ENCODE results near the gene AQP9.

The AQP9 gene

DNA sequence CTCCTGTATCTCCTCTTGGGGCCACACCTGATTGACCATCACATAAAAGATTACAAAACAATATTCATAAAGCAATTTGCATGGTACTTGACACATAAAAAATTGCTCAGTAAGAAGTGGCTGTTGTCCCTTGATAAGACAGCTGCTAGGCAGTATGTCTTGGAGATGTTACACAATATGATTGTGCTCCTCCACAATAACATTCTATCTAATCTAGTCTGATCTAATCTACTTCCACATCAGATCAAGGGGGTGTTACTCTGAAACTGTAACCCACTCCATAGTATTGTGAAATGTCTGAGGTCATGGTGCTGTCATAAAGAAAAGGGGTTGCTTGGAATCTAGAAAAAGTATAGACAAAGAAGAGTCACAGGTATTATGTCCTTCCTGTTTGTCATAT lies 23.4 kb upstream of the AQP9 start:
- H3K36me3 ChIP-seq (ENCODE audit: control insufficient read depth in 2 of 2, insufficient read depth in 2 of 2, low read length in 2 of 2): no peaks in the 10 kb centered on the region
- no peaks in the 10 kb centered on the region for H3K9me3 ChIP-seq (ENCODE audit: control insufficient read depth in 2 of 2, low read length in 2 of 2)
- H3K4me3 ChIP-seq (ENCODE audit: low read length in 2 of 2): no peak overlapping the region
- no peak overlapping the region for H3K27ac ChIP-seq (ENCODE audit: low read depth in 2 of 2, low read length in 2 of 2)
- H3K27me3 ChIP-seq (ENCODE audit: control insufficient read depth in 2 of 2, insufficient read depth in 2 of 2, low read length in 2 of 2): peaks cover 0 to 6% of the 10 kb centered on the region in 2 donors
- no peak overlapping the region for H3K9ac ChIP-seq (ENCODE audit: low read depth in 1 of 2, low read length in 2 of 2)
- no peaks in the 10 kb centered on the region for H3K4me1 ChIP-seq (ENCODE audit: control insufficient read depth in 2 of 2, insufficient read depth in 2 of 2, low read length in 2 of 2)

DNA sequence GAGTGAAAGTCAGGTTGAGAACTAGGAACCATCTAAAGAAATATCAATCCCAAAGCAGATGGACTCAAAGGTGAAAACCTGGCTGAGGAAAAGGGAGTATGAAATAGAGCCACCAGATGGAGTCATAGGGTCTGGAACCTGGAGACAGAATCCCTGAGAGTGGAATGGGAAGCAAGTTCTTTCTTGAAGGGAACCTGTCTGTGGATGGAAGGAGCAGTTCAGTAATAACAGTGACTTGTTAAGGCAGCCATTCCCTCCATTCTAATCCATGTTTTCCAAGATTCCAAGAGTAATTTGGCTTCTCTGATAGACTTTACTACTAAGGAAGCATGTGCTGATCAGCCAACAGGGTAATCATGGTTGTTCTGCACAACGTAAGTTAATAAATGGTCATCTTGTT lies 22.5 kb upstream of the AQP9 start:
- Histone ChIP-seq H3K9me3 (ENCODE audit: control insufficient read depth in 2 of 2, low read length in 2 of 2) (no peaks in the 10 kb centered on the region), H3K9ac (ENCODE audit: low read depth in 1 of 2, low read length in 2 of 2) (no peak overlapping the region), H3K4me1 (ENCODE audit: control insufficient read depth in 2 of 2, insufficient read depth in 2 of 2, low read length in 2 of 2) (no peaks in the 10 kb centered on the region), H3K36me3 (ENCODE audit: control insufficient read depth in 2 of 2, insufficient read depth in 2 of 2, low read length in 2 of 2) (no peaks in the 10 kb centered on the region), H3K4me3 (ENCODE audit: low read length in 2 of 2) (no peak overlapping the region), H3K27me3 (ENCODE audit: control insufficient read depth in 2 of 2, insufficient read depth in 2 of 2, low read length in 2 of 2) (peaks cover 0 to 6% of the 10 kb centered on the region in 2 donors), H3K27ac (ENCODE audit: low read depth in 2 of 2, low read length in 2 of 2) (no peak overlapping the region)

DNA sequence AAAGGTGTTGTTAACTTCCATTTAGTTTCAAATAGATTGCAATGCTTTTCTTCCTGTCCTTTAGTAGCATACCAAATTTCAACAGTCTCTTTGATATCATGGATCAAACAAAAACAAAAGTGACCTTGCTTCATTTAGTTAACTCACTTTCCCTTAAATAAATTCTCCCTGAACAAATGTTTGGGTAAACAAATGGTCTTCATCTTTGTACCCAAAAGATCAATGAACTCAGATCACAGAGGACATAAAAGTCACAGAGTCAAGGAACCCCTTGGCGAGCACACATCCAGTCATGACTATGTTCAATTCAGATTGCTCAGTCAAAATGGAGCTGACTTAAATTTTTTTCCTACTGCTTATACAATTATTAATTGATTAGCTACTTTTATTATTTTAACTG lies 20.6 kb upstream of the AQP9 start:
- H3K9me3 ChIP-seq (ENCODE audit: control insufficient read depth in 2 of 2, low read length in 2 of 2): no peaks in the 10 kb centered on the region
- H3K9ac ChIP-seq (ENCODE audit: low read depth in 1 of 2, low read length in 2 of 2): no peak overlapping the region
- H3K4me3 ChIP-seq (ENCODE audit: low read length in 2 of 2): no peak overlapping the region
- no peaks in the 10 kb centered on the region for H3K4me1 ChIP-seq (ENCODE audit: control insufficient read depth in 2 of 2, insufficient read depth in 2 of 2, low read length in 2 of 2)
- no peaks in the 10 kb centered on the region for H3K36me3 ChIP-seq (ENCODE audit: control insufficient read depth in 2 of 2, insufficient read depth in 2 of 2, low read length in 2 of 2)
- H3K27me3 ChIP-seq (ENCODE audit: control insufficient read depth in 2 of 2, insufficient read depth in 2 of 2, low read length in 2 of 2): peaks cover 0 to 3% of the 10 kb centered on the region in 2 donors
- H3K27ac ChIP-seq (ENCODE audit: low read depth in 2 of 2, low read length in 2 of 2): no peak overlapping the region

DNA sequence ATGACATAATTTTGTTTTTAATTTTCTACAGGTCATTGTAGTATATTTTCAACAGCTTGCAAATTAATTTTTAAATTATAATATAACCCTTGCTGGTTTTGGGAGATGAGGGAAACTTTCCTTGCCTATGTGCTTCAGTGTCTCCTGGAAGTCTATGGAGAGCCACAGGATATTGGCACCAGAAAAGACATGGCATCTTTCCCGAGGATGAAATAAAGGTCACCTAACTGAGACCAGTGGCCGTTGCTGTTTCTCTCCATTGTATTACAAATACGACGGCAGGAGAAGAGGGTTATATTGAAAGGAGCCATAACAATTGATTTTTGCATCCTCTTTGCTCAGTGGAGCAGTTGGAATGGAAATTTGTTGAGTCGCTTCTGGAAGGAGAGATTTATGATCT lies 19.9 kb upstream of the AQP9 start:
- no peak overlapping the region for H3K4me3 ChIP-seq (ENCODE audit: low read length in 2 of 2)
- H3K27me3 ChIP-seq (ENCODE audit: control insufficient read depth in 2 of 2, insufficient read depth in 2 of 2, low read length in 2 of 2): peaks cover 0 to 3% of the 10 kb centered on the region in 2 donors
- H3K4me1 ChIP-seq (ENCODE audit: control insufficient read depth in 2 of 2, insufficient read depth in 2 of 2, low read length in 2 of 2): no peaks in the 10 kb centered on the region
- no peak overlapping the region for H3K27ac ChIP-seq (ENCODE audit: low read depth in 2 of 2, low read length in 2 of 2)
- H3K9me3 ChIP-seq (ENCODE audit: control insufficient read depth in 2 of 2, low read length in 2 of 2): no peaks in the 10 kb centered on the region
- no peak overlapping the region for H3K9ac ChIP-seq (ENCODE audit: low read depth in 1 of 2, low read length in 2 of 2)
- H3K36me3 ChIP-seq (ENCODE audit: control insufficient read depth in 2 of 2, insufficient read depth in 2 of 2, low read length in 2 of 2): no peaks in the 10 kb centered on the region

DNA sequence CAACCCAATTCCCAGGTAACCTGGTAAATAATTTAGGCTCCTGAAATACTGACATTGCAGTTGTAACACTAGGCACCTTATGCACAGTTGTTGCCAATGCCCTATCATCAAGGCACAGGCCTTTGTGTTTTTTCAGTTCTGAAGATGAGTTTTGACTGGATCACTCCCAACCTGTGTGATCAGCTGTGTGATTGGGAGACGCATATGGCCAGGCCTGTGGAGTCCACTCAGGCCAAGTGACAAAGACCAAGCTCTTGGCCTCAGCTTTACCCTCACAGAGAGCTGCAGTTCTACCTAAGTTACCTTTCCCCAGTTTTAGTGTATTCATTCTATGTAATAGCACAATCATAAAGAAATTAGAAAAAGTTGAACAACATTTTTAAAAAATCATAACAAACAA lies 19.2 kb upstream of the AQP9 start:
- H3K27ac ChIP-seq (ENCODE audit: low read depth in 2 of 2, low read length in 2 of 2): no peak overlapping the region
- H3K36me3 ChIP-seq (ENCODE audit: control insufficient read depth in 2 of 2, insufficient read depth in 2 of 2, low read length in 2 of 2): no peaks in the 10 kb centered on the region
- H3K9me3 ChIP-seq (ENCODE audit: control insufficient read depth in 2 of 2, low read length in 2 of 2): no peaks in the 10 kb centered on the region
- peaks cover 0 to 3% of the 10 kb centered on the region in 2 donors for H3K27me3 ChIP-seq (ENCODE audit: control insufficient read depth in 2 of 2, insufficient read depth in 2 of 2, low read length in 2 of 2)
- H3K4me3 ChIP-seq (ENCODE audit: low read length in 2 of 2): no peak overlapping the region
- no peaks in the 10 kb centered on the region for H3K4me1 ChIP-seq (ENCODE audit: control insufficient read depth in 2 of 2, insufficient read depth in 2 of 2, low read length in 2 of 2)
- no peak overlapping the region for H3K9ac ChIP-seq (ENCODE audit: low read depth in 1 of 2, low read length in 2 of 2)

DNA sequence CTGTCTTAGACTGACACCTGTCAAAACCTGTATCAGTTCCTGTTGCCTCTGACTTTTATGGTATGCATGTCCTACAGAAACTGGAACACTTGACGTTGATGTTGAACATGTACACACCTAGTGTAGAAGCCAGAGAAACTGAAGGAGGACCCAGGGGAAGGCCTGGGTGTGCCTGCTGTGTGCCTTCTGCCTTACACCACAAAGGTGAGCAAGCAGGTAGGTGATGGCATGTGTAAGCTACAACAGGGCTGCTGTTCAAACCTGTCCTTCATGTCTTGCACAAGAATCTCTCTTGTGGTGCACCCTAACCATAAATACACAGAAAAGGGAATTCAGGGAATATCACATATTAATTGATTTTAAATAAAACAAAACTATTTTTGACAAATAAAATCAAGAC lies 13.6 kb upstream of the AQP9 start:
- H3K36me3 ChIP-seq (ENCODE audit: control insufficient read depth in 2 of 2, insufficient read depth in 2 of 2, low read length in 2 of 2): no peaks in the 10 kb centered on the region
- H3K9ac ChIP-seq (ENCODE audit: low read depth in 1 of 2, low read length in 2 of 2): no peak overlapping the region
- peaks cover 0 to 2% of the 10 kb centered on the region in 2 donors for H3K9me3 ChIP-seq (ENCODE audit: control insufficient read depth in 2 of 2, low read length in 2 of 2)
- H3K4me1 ChIP-seq (ENCODE audit: control insufficient read depth in 2 of 2, insufficient read depth in 2 of 2, low read length in 2 of 2): no peaks in the 10 kb centered on the region
- no peak overlapping the region for H3K27ac ChIP-seq (ENCODE audit: low read depth in 2 of 2, low read length in 2 of 2)
- no peak overlapping the region for H3K4me3 ChIP-seq (ENCODE audit: low read length in 2 of 2)
- H3K27me3 ChIP-seq (ENCODE audit: control insufficient read depth in 2 of 2, insufficient read depth in 2 of 2, low read length in 2 of 2): no peaks in the 10 kb centered on the region

DNA sequence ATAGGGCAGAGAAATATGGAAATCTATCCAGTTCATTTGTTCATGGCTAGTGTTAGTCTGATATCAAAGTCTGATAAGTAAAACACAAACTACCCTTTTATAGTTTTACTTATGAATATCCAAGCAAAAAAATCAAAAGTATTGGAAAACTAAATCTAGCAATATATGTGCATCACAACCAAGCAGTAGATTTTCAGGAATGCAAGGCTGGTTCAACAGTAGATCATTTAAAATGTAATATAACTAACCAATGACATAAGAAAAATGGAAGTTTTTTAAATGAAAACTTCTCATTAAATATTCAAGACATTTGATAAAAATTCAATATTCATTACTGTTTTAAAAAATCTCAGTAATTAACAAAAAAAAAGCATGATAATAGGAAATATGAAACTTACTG lies 12.8 kb upstream of the AQP9 start:
- no peaks in the 10 kb centered on the region for H3K4me1 ChIP-seq (ENCODE audit: control insufficient read depth in 2 of 2, insufficient read depth in 2 of 2, low read length in 2 of 2)
- peaks cover 0 to 2% of the 10 kb centered on the region in 2 donors for H3K9me3 ChIP-seq (ENCODE audit: control insufficient read depth in 2 of 2, low read length in 2 of 2)
- no peaks in the 10 kb centered on the region for H3K27me3 ChIP-seq (ENCODE audit: control insufficient read depth in 2 of 2, insufficient read depth in 2 of 2, low read length in 2 of 2)
- no peaks in the 10 kb centered on the region for H3K36me3 ChIP-seq (ENCODE audit: control insufficient read depth in 2 of 2, insufficient read depth in 2 of 2, low read length in 2 of 2)
- H3K27ac ChIP-seq (ENCODE audit: low read depth in 2 of 2, low read length in 2 of 2): no peak overlapping the region
- H3K9ac ChIP-seq (ENCODE audit: low read depth in 1 of 2, low read length in 2 of 2): no peak overlapping the region
- no peak overlapping the region for H3K4me3 ChIP-seq (ENCODE audit: low read length in 2 of 2)

DNA sequence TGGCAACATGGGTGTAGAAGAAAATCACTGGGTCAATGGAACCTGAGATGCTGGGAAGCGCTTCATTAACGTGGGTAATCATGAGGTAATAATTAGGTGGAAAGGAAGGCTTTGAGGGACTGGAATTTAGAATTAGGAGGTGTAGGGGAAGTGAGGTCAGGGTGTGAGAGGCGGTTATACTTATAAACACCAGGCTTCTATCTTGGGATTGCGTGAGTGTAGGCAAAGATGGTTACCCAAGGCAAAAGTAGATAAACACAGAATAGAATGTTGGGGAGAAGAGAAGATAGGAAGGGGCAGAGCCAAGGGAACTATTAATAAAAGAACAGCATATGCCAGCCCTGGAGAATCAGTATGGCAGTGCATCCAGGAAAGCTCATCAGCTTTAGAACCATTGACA lies 3.3 kb upstream of the AQP9 start:
- no peak overlapping the region for H3K4me3 ChIP-seq (ENCODE audit: low read length in 2 of 2)
- no peak overlapping the region for H3K27ac ChIP-seq (ENCODE audit: low read depth in 2 of 2, low read length in 2 of 2)
- no peaks in the 10 kb centered on the region for H3K4me1 ChIP-seq (ENCODE audit: control insufficient read depth in 2 of 2, insufficient read depth in 2 of 2, low read length in 2 of 2)
- H3K9ac ChIP-seq (ENCODE audit: low read depth in 1 of 2, low read length in 2 of 2): no peak overlapping the region
- H3K36me3 ChIP-seq (ENCODE audit: control insufficient read depth in 2 of 2, insufficient read depth in 2 of 2, low read length in 2 of 2): no peaks in the 10 kb centered on the region
- H3K9me3 ChIP-seq (ENCODE audit: control insufficient read depth in 2 of 2, low read length in 2 of 2): no peaks in the 10 kb centered on the region
- H3K27me3 ChIP-seq (ENCODE audit: control insufficient read depth in 2 of 2, insufficient read depth in 2 of 2, low read length in 2 of 2): peaks cover 2 to 5% of the 10 kb centered on the region in 2 donors

DNA sequence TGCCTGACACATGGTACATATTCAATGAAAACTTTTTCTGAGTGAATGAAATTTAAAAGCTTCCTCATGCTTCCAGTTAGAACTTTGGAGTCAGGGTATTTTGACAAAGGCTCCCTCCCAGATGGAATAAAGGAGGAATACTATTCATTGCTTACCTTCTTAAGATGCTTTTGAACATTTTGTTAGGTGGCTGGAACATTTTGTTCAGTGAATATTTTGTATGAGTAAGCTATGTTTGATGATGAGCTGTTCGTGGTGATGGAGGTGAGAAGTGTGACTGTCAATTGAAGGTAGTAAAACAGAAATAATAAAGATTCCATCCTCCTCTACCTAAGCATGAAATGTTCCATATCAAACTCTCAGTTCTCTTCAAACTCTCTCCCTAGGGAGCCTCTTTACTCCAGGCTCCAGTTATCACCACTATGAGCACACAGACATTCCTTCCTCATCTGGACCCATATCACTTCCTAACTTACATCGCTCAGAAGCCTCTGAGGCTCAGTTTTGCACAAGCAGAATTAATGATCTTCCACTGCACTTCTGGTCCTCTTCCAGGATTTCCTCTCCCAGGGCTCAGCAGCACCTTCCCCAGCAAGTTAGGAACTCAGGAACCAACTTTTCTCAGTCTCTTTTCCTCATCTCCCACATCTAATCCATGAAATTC lies 2.5 kb upstream of the AQP9 start:
- Histone ChIP-seq H3K9ac (ENCODE audit: low read depth in 1 of 2, low read length in 2 of 2) (no peak overlapping the region), H3K4me1 (ENCODE audit: control insufficient read depth in 2 of 2, insufficient read depth in 2 of 2, low read length in 2 of 2) (no peaks in the 10 kb centered on the region), H3K36me3 (ENCODE audit: control insufficient read depth in 2 of 2, insufficient read depth in 2 of 2, low read length in 2 of 2) (no peaks in the 10 kb centered on the region), H3K27me3 (ENCODE audit: control insufficient read depth in 2 of 2, insufficient read depth in 2 of 2, low read length in 2 of 2) (peaks cover 2 to 5% of the 10 kb centered on the region in 2 donors), H3K4me3 (ENCODE audit: low read length in 2 of 2) (no peak overlapping the region), H3K27ac (ENCODE audit: low read depth in 2 of 2, low read length in 2 of 2) (no peak overlapping the region), H3K9me3 (ENCODE audit: control insufficient read depth in 2 of 2, low read length in 2 of 2) (no peaks in the 10 kb centered on the region)

DNA sequence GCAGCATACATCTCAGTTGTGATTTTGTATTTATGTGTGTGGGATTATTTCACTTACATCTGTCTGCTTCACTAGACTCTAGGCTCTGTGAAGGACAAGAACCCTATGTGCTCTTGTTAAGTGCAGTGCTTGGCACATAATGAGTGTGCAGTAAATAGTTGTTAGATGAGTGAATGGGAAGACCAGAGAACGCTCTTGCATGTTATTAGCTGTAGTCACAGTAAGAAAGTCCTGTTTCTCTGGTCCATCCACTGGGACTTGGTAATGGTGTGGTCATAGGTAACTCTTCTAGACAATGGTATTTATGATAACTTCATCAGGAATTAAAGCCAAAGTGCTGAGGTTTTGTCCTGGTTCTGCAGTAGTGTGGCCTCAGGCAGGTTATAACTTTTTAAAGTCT lies 1.4 kb upstream of the AQP9 start:
- H3K9me3 ChIP-seq (ENCODE audit: control insufficient read depth in 2 of 2, low read length in 2 of 2): no peaks in the 10 kb centered on the region
- H3K4me3 ChIP-seq (ENCODE audit: low read length in 2 of 2): no peak overlapping the region
- no peak overlapping the region for H3K9ac ChIP-seq (ENCODE audit: low read depth in 1 of 2, low read length in 2 of 2)
- no peaks in the 10 kb centered on the region for H3K4me1 ChIP-seq (ENCODE audit: control insufficient read depth in 2 of 2, insufficient read depth in 2 of 2, low read length in 2 of 2)
- H3K27ac ChIP-seq (ENCODE audit: low read depth in 2 of 2, low read length in 2 of 2): no peak overlapping the region
- H3K27me3 ChIP-seq (ENCODE audit: control insufficient read depth in 2 of 2, insufficient read depth in 2 of 2, low read length in 2 of 2): peaks cover 2 to 5% of the 10 kb centered on the region in 2 donors
- H3K36me3 ChIP-seq (ENCODE audit: control insufficient read depth in 2 of 2, insufficient read depth in 2 of 2, low read length in 2 of 2): no peaks in the 10 kb centered on the region

DNA sequence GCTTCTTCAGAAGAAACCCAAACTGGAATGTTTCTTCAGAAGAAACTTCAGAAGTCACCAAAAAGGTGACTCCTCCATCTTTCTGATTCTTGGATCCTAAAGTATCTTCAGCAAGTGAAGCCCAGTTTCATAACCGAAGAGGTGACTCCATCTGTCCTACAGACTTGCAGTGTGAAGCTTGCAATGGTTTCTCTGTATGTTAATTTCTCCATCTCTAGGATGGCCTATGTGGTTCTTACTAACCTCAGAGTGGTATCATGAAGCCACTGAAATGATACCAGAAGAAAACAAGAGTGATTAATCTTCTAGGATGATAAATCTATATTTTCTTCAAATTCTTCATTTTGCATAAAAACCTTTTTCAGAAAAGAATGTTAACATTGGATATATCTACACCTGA lies 495 bp upstream of the AQP9 start:
- Histone ChIP-seq H3K27ac (ENCODE audit: low read depth in 2 of 2, low read length in 2 of 2) (no peak overlapping the region), H3K27me3 (ENCODE audit: control insufficient read depth in 2 of 2, insufficient read depth in 2 of 2, low read length in 2 of 2) (peaks cover 2 to 5% of the 10 kb centered on the region in 2 donors), H3K4me1 (ENCODE audit: control insufficient read depth in 2 of 2, insufficient read depth in 2 of 2, low read length in 2 of 2) (no peaks in the 10 kb centered on the region), H3K36me3 (ENCODE audit: control insufficient read depth in 2 of 2, insufficient read depth in 2 of 2, low read length in 2 of 2) (no peaks in the 10 kb centered on the region), H3K9me3 (ENCODE audit: control insufficient read depth in 2 of 2, low read length in 2 of 2) (no peaks in the 10 kb centered on the region), H3K9ac (ENCODE audit: low read depth in 1 of 2, low read length in 2 of 2) (no peak overlapping the region), H3K4me3 (ENCODE audit: low read length in 2 of 2) (no peak overlapping the region)
